ENCODE results near the gene HSF2.

HSF2 gene

DNA sequence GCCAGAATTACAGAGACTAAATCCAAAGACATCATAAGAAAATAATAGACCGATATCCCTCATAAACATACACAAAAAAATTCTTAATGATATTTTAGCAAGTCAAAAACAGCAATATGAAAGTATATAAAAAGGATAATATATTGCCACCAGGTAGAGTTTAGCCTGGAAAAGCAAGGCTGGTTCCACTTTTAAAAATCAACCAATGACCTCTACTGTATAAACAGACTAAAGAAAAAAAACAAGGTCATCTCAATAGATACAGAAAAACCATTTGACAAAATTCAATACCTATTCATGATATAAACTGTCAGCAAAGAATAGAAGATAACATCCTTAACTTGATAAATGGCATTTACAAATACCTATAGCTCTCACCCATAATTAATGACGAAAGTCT lies 62.4 kb downstream of the HSF2 start:
- no peak for ATAC-seq (ENCODE audit: low read depth)

DNA sequence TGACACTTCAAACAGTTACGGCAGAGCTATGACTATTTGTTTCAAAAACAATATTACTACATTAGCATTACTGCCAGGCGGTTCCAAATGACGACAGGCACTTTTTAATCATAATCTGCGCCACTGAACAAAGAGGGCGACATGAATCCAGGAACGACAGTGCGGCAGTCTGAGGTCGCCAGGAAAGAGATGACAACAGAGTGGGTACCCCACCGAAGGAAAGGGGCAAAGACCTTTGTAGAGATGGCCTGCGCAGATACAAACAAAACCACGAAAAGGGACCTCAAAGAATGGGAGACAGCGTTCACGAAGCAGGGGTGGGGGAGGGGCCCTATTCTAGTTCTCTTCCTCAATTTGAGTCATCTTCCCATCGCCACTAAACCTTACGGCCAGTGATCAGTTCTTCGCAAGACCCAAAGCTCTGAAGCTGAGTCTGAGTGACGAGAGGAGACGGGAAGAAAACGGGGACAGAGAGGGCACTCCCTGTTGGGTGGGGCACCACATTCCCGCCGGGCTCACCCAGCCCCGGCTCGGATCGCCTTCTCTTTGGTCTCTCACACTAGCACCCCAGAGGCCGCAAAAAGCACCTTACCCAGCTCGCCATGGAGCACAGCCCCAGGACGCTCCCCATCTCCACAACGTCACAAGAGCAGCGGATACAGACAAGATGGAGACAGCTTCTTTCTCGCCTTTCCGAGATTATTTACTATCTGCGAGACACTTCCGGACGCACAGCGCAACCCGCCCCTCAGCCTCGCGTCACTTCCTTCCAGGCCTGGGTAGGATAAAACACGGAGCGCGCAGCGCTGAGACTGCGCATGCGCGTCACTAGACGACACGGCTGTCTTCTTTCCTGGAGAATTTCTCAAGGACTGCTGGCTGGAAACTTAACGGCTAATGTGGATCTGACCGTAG lies 71.9 kb downstream of the HSF2 start, which contains the start of gene SERINC1:
Gene SERINC1, minus strand, starts transcription at position 701 of the 915 bp plus-strand sequence. Its CDS starts 70 bp downstream, at position 631.
- Histone ChIP-seq H3K27me3 (ENCODE audit: insufficient read depth, poor library complexity, severe bottlenecking) (no peaks in the 10 kb centered on the region), H3K9me3 (ENCODE audit: severe bottlenecking) (no peaks in the 10 kb centered on the region), H3K4me3 (ENCODE audit: severe bottlenecking) (peak within 1 kb of the TSS; percentile 71), H3K4me1 (ENCODE audit: insufficient read depth, poor library complexity, severe bottlenecking) (peaks cover 8% of the 10 kb centered on the region), H3K36me3 (ENCODE audit: low read depth) (peaks cover 31% of the 10 kb centered on the region), H3K27ac (ENCODE audit: poor library complexity, severe bottlenecking) (peak within 1 kb of the TSS; percentile 39)
- TF ChIP-seq, protein P1, sequence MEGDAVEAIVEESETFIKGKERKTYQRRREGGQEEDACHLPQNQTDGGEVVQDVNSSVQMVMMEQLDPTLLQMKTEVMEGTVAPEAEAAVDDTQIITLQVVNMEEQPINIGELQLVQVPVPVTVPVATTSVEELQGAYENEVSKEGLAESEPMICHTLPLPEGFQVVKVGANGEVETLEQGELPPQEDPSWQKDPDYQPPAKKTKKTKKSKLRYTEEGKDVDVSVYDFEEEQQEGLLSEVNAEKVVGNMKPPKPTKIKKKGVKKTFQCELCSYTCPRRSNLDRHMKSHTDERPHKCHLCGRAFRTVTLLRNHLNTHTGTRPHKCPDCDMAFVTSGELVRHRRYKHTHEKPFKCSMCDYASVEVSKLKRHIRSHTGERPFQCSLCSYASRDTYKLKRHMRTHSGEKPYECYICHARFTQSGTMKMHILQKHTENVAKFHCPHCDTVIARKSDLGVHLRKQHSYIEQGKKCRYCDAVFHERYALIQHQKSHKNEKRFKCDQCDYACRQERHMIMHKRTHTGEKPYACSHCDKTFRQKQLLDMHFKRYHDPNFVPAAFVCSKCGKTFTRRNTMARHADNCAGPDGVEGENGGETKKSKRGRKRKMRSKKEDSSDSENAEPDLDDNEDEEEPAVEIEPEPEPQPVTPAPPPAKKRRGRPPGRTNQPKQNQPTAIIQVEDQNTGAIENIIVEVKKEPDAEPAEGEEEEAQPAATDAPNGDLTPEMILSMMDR (IDR thresholded peaks at IDR 0.05; ENCODE audit: poor library complexity, severe bottlenecking) = no peak
- DNase-seq (ENCODE audit: low spot score) (peak; percentile 86), ATAC-seq (ENCODE audit: low read depth) (peak; percentile 96)

More for the DNA sequence above, 62.4 kb downstream of the HSF2 start:
- Histone ChIP-seq H3K36me3 (ENCODE audit: low read depth) (peaks cover 68% of the 10 kb centered on the region), H3K9me3 (ENCODE audit: severe bottlenecking) (no peaks in the 10 kb centered on the region), H3K27ac (ENCODE audit: poor library complexity, severe bottlenecking) (no peak overlapping the region), H3K4me3 (ENCODE audit: severe bottlenecking) (no peak overlapping the region), H3K27me3 (ENCODE audit: insufficient read depth, poor library complexity, severe bottlenecking) (no peaks in the 10 kb centered on the region), H3K4me1 (ENCODE audit: insufficient read depth, poor library complexity, severe bottlenecking) (peaks cover 13% of the 10 kb centered on the region)
- no peak for DNase-seq (ENCODE audit: low spot score)
- TF ChIP-seq, protein P1 (IDR thresholded peaks at IDR 0.05; ENCODE audit: poor library complexity, severe bottlenecking) = no peak

- Histone ChIP-seq H3K9me3 (ENCODE audit: severe bottlenecking) (no peaks in the 10 kb centered on the region), H3K27ac (ENCODE audit: poor library complexity, severe bottlenecking) (peak overlapping the region; percentile 39), H3K4me3 (ENCODE audit: severe bottlenecking) (peak overlapping the region; percentile 71), H3K36me3 (ENCODE audit: low read depth) (peaks cover 24% of the 10 kb centered on the region), H3K27me3 (ENCODE audit: insufficient read depth, poor library complexity, severe bottlenecking) (no peaks in the 10 kb centered on the region), H3K4me1 (ENCODE audit: insufficient read depth, poor library complexity, severe bottlenecking) (peaks cover 9% of the 10 kb centered on the region)
- TF ChIP-seq, protein P1 (IDR thresholded peaks at IDR 0.05; ENCODE audit: poor library complexity, severe bottlenecking) = no peak
- DNase-seq (ENCODE audit: low spot score) (no peak), ATAC-seq (ENCODE audit: low read depth) (peak; percentile 28; the same call in 2 of the 3 replicates)
These were observed 72.5 kb downstream of the HSF2 start for GRCh38 chr6:122472022-122472340.

- Histone ChIP-seq H3K27ac (ENCODE audit: poor library complexity, severe bottlenecking) (no peak overlapping the region), H3K36me3 (ENCODE audit: low read depth) (no peaks in the 10 kb centered on the region), H3K27me3 (ENCODE audit: insufficient read depth, poor library complexity, severe bottlenecking) (no peaks in the 10 kb centered on the region), H3K4me1 (ENCODE audit: insufficient read depth, poor library complexity, severe bottlenecking) (peaks cover 3% of the 10 kb centered on the region), H3K4me3 (ENCODE audit: severe bottlenecking) (no peak overlapping the region), H3K9me3 (ENCODE audit: severe bottlenecking) (no peaks in the 10 kb centered on the region)
- DNase-seq (ENCODE audit: low spot score) (no peak), ATAC-seq (ENCODE audit: low read depth) (no peak)
- TF ChIP-seq, protein P1 (IDR thresholded peaks at IDR 0.05; ENCODE audit: poor library complexity, severe bottlenecking) = peak; percentile 68
These were observed 76.7 kb downstream of the HSF2 start for GRCh38 chr6:122476131-122476530.

DNA sequence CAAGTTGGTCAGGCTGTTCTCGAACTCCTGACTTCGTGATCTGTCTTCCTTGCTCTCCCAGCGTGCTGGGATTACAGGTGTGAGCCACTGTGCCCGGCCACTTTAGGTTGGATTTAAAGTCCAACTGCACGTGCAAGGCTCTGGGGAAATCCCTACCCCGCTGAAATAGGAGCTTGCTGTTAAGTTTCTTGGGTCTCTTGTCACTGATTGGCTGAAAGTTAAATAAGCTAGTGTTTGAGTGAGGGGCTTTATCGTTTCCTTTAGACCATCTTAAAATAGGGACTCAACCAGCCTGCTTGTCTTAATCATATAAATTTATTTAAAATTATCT lies 83.3 kb downstream of the HSF2 start:
- no peaks in the 10 kb centered on the region for H3K36me3 ChIP-seq (ENCODE audit: low read depth)
- H3K9me3 ChIP-seq (ENCODE audit: severe bottlenecking) = no peaks in the 10 kb centered on the region
- H3K4me3 ChIP-seq (ENCODE audit: severe bottlenecking) = no peak overlapping the region
- H3K27ac ChIP-seq (ENCODE audit: poor library complexity, severe bottlenecking) = no peak overlapping the region
- ATAC-seq (ENCODE audit: low read depth) (no peak), DNase-seq (ENCODE audit: low spot score) (no peak)
- no peaks in the 10 kb centered on the region for H3K4me1 ChIP-seq (ENCODE audit: insufficient read depth, poor library complexity, severe bottlenecking)
- no peaks in the 10 kb centered on the region for H3K27me3 ChIP-seq (ENCODE audit: insufficient read depth, poor library complexity, severe bottlenecking)
- TF ChIP-seq, protein P1 (IDR thresholded peaks at IDR 0.05; ENCODE audit: poor library complexity, severe bottlenecking) = no peak
